ENCODE measurements around the gene MARCHF5. TPM values are rescaled to one million over a fixed set of nuclear protein-coding genes. Genes with fewer than 3 reads are reported as not detected.
A peak's percentile ranks its signal among the peaks of the same experiment; 100 is the strongest.
"Not testable (repeated sequence)": the region's sequence is repeated elsewhere in the genome, so short reads cannot be mapped to it uniquely, and the experiment has no call there.

Gene MARCHF5
- polyA plus RNA-seq, 6 donors from 2014 or later = 21.7 to 34.7 (median 29.3) TPM

DNA sequence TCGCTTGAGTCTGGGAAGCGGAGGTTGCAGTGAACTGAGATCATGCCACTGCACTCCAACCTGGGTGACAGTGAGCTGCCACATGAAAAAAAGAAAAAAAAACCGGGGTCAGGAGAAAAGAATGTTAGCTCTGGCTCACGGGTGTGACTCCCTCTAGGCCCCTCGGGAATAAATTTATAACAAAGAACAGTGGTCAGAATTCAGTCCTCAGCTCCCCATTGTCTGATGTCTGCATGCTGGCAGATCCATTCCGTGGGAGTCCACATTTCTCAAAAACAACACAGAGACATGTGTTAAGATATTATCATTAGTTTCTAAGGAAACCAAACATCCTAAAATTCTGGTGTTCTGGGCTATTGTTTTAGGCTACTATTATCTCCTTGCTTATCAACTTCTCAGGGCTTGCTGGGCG is 90.6 kb downstream of the MARCHF5 start:
- ATAC-seq (ENCODE audit: low read depth in 2 of 2) (no peak), DNase-seq (no peak)
- H3K4me1 Mint-ChIP-seq = no peaks in the 10 kb centered on the region
- H3K27me3 Mint-ChIP-seq = peaks cover 8 to 34% (median 9%) of the 10 kb centered on the region in 3 donors
- no peaks in the 10 kb centered on the region for H3K36me3 Mint-ChIP-seq
- no peak overlapping the region for H3K27ac Mint-ChIP-seq
- no peak overlapping the region for H3K4me3 Mint-ChIP-seq
- peaks cover 0 to 2% (median 0%) of the 10 kb centered on the region in 7 donors for H3K9me3 Mint-ChIP-seq

DNA sequence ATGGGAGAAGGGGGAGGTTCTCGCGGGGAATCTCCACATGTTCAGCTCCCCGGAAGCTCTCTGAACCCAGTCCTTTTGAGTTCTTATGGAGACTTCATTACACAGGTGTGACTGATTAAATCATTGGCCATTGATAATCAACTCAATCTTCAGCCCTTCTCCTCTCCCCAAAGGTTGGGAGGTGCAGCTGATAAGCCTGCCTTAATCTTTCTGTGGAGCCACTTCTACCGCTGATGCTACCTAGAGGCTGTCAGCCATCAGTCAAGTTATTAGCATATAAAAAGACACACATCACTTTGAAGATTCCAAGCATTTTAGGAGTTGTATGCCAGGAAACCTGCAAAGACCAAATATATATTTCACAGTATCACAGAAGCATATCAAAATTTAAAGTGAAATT is 91.7 kb downstream of the MARCHF5 start:
- Mint-ChIP-seq H3K27ac (peak overlapping the region in 2 of 6 donors; percentile 27 to 47), H3K27me3 (peaks cover 8 to 37% (median 9%) of the 10 kb centered on the region in 3 donors), H3K4me3 (no peak overlapping the region), H3K4me1 (no peaks in the 10 kb centered on the region), H3K9me3 (peaks cover 0 to 3% (median 0%) of the 10 kb centered on the region in 7 donors), H3K36me3 (no peaks in the 10 kb centered on the region)
- DNase-seq = no peak
- ATAC-seq (ENCODE audit: low read depth in 2 of 2) = no peak

- no peaks in the 10 kb centered on the region for H3K4me1 Mint-ChIP-seq
- H3K9me3 Mint-ChIP-seq = peaks cover 0 to 3% (median 0%) of the 10 kb centered on the region in 7 donors
- DNase-seq (no peak), ATAC-seq (ENCODE audit: low read depth in 2 of 2) (no peak)
- no peak overlapping the region for H3K4me3 Mint-ChIP-seq
- H3K27me3 Mint-ChIP-seq = peaks cover 9 to 35% (median 14%) of the 10 kb centered on the region in 3 donors
- H3K27ac Mint-ChIP-seq = no peak overlapping the region
- no peaks in the 10 kb centered on the region for H3K36me3 Mint-ChIP-seq
Observed at GRCh38 chr10:92384741-92385140, 93.8 kb downstream of the MARCHF5 start.

DNA sequence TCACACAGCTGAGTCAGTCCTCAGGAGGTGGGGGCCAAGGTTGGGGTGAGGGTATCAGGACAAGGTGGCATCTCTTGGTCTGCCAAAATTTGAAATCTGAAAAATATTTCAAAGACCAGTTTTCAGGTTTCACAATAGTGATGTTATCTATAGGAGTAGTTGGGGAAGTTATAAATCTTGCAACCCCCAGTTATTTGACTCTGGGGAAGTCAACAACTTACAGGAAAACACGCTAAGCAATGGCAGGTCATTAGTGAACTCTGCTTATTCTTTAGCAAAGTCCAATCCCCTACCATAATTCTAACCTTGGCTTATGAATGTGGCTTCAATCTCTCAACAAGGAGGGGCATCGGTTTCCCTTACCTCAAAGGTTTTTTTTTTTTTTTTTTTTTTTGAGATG is 94.9 kb downstream of the MARCHF5 start:
- peaks cover 3 to 27% (median 22%) of the 10 kb centered on the region in 3 donors for H3K27me3 Mint-ChIP-seq
- H3K36me3 Mint-ChIP-seq = no peaks in the 10 kb centered on the region
- peaks cover 0 to 3% (median 2%) of the 10 kb centered on the region in 7 donors for H3K9me3 Mint-ChIP-seq
- ATAC-seq (ENCODE audit: low read depth in 2 of 2) (no peak), DNase-seq (no peak)
- no peaks in the 10 kb centered on the region for H3K4me1 Mint-ChIP-seq
- H3K4me3 Mint-ChIP-seq = no peak overlapping the region
- H3K27ac Mint-ChIP-seq = no peak overlapping the region

DNA sequence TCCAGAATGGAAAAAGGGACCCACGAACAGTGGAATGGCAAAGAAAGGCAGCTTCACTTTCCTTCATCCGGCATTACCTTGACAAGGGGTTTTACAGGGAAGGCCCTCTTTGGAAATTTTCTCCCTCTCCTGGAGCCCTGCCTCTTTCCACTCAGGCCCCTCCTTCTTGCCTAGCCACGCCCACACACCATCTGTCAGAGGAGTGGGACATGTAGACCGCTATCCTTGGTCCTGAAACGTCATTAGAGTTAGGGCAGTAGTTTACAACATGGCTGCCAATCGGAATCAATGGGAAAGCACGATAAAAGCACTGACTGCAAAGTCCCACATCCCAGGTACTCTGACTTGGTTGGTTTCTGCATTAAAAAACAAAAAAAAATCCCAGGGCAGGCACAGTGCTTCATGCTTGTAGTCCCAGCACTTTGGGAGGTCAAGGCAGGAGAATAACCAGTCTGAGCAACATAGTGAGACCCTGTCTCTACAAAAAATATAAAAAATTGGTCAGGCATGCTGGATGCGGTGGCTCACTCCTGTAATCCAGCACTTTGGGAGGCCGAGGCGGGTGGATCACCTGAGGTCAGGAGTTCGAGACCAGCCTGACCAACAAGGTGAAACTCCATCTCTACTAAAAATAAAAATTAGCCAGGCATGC is 96.4 kb downstream of the MARCHF5 start:
- no peaks in the 10 kb centered on the region for H3K36me3 Mint-ChIP-seq
- DNase-seq = no peak
- no peak for ATAC-seq (ENCODE audit: low read depth in 2 of 2)
- H3K27me3 Mint-ChIP-seq = peaks cover 3 to 30% (median 24%) of the 10 kb centered on the region in 3 donors
- peaks cover 0 to 7% (median 2%) of the 10 kb centered on the region in 7 donors for H3K9me3 Mint-ChIP-seq
- H3K4me1 Mint-ChIP-seq = no peaks in the 10 kb centered on the region
- H3K27ac Mint-ChIP-seq = peak overlapping the region in 1 of 6 donors; percentile 38
- H3K4me3 Mint-ChIP-seq = peak overlapping the region in 1 of 8 donors; percentile 13

DNA sequence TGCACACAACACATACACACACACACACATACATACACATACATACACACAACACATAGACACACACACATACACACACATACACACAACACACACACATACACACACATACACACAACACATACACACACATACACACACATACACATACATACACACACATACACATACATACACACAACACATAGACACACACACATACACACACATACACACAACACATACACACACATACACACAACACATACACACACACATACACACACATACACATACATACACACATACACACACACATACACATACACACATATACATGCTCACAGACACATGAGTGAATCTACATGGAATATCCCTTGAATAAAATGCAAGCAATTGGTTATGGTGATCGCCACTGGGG is 102.2 kb downstream of the MARCHF5 start:
- not testable (repeated sequence) for DNase-seq; H3K36me3 Mint-ChIP-seq; H3K9me3 Mint-ChIP-seq; H3K4me1 Mint-ChIP-seq; ATAC-seq (ENCODE audit: low read depth in 2 of 2); H3K27ac Mint-ChIP-seq; H3K4me3 Mint-ChIP-seq
- H3K27me3 Mint-ChIP-seq = peaks cover 3 to 36% (median 14%) of the 10 kb centered on the region in 3 donors

DNA sequence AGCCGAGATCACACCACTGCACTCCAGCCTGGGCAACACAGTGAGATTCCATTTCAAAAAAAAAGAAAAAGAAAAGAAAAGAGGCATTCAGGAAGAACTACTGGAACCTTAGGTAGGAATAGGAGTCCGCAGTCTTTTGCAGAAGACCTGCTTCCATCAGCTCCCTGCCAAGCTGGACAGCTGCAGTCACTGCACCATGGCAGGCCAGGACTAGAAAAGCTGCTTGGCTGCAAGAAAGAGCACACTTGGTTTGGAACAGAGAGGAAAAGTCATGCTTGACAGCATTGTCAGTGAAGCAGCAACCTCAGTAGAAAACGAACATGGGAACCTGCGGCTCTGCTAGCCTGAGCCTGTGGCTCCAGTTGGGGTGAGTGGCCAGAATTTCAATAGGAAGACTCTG is 104.3 kb downstream of the MARCHF5 start:
- no peaks in the 10 kb centered on the region for H3K4me1 Mint-ChIP-seq

DNA sequence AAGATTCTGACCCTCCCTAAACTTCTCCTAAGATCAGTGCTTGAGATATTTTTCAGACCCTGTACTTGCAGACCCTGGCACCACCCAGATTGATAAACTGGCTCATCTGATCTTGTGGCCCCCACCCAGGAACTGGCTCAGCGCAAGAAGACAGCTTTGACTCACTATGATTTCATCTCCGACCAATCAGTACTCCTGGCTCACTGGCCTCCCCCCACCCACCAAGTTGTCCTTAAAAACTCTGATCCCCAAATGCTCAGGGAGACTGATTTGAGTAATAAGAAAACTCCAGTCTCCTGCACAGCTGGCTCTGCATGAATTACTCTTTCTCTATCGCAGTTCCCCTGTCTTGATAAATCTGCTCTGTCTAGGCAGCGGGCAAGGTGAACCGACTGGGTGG is 111.3 kb downstream of the MARCHF5 start:
- peaks cover 5 to 10% (median 8%) of the 10 kb centered on the region in 7 donors for H3K9me3 Mint-ChIP-seq
- ATAC-seq (ENCODE audit: low read depth in 2 of 2); H3K36me3 Mint-ChIP-seq; DNase-seq; H3K4me3 Mint-ChIP-seq; H3K4me1 Mint-ChIP-seq: not testable (repeated sequence)
- H3K27ac Mint-ChIP-seq = peak overlapping the region in 1 of 6 donors; percentile 77
- peaks cover 3 to 16% (median 9%) of the 10 kb centered on the region in 3 donors for H3K27me3 Mint-ChIP-seq

More for the DNA sequence above, 104.3 kb downstream of the MARCHF5 start:
- Mint-ChIP-seq H3K27ac (no peak overlapping the region), H3K27me3 (peaks cover 0 to 24% (median 10%) of the 10 kb centered on the region in 3 donors), H3K9me3 (peaks cover 5 to 15% (median 9%) of the 10 kb centered on the region in 7 donors), H3K36me3 (peaks cover 0 to 6% of the 10 kb centered on the region in 2 donors), H3K4me3 (no peak overlapping the region)
- no peak for DNase-seq
- no peak for ATAC-seq (ENCODE audit: low read depth in 2 of 2)

Other genes with a start within 250 kb of the MARCHF5 start
- gene CPEB3, start 89 bp upstream of the MARCHF5 start, polyA plus RNA-seq (ENCODE audit: low read depth in 6 of 6) = 1 to 10 TPM; 1.0 to 2.8 (median 2.4) TPM

Data from naive B cell (primary cell).